Prostate gland (tissue), 2 donors: ENCODE data around the gene GRAMD2A. TPM values are rescaled to one million over a fixed set of nuclear protein-coding genes. Genes with fewer than 3 reads are reported as not detected.

Source experiments
- DNase-seq: peaks from one replicate; pipeline ENCODE4 v3.0.0-alpha.2; 2019; ENCODE audit warnings: low spot score
- H3K27ac ChIP-seq, 2 donors: fragments of 200-600 bp; sonication (generic); 2 replicates each; pipeline ENCODE4 v1.5.1; 2017 to 2019
- H3K27me3 ChIP-seq: fragments of 200-600 bp; sonication (generic); replicated peaks from 2 replicates; pipeline ENCODE4 v1.5.1; 2019; ENCODE audit not compliant: insufficient read depth
- H3K36me3 ChIP-seq, 2 donors: fragments of 200-600 bp; sonication (generic); 1 replicate in 1 of 2; 2 replicates in 1 of 2; pipeline versions ENCODE4 v1.5.1 to v1.8.1; 2017 to 2019
- H3K4me1 ChIP-seq: fragments of 200-600 bp; sonication (generic); replicated peaks from 2 replicates; pipeline ENCODE4 v1.5.1; 2019
- H3K4me3 ChIP-seq, 2 donors: fragments of 200-600 bp; sonication (generic); 2 replicates each; pipeline ENCODE4 v1.5.1; 2017 to 2019
- H3K9me3 ChIP-seq: fragments of 200-600 bp; sonication (generic); 2 replicates; pipeline ENCODE4 v1.5.1; 2017
- POLR2A ChIP-seq: fragments of 450-650 bp; IDR thresholded peaks from one replicate; pipeline ENCODE4 v1.6.1; 2016; ENCODE audit warnings: antibody characterized with exemption, mild to moderate bottlenecking
- POLR2AphosphoS5 ChIP-seq: sonication (generic); formaldehyde crosslinking; IDR thresholded peaks from one replicate; pipeline ENCODE4 v1.6.1; 2017; ENCODE audit warnings: antibody characterized with exemption
- WGBS: methylation state at CpG from one replicate; pipeline ENCODE4 v1.1.5; 2018; 5-methylcytosine and 5-hydroxymethylcytosine counted together
- intact Hi-C: fragments of 100-400 bp; cut with DNase I; formaldehyde crosslinking; loops from one replicate; pipeline ENCODE4 v1.14.2; 2022
- total RNA-seq, 2 donors: library from RNA; depleted of rRNA; stranded (reverse); fragments of >200 nt; gene quantifications; one replicate each; pipeline ENCODE4 v1.1.0, GENCODE V29; 2016
- TF ChIP-seq, protein P1 (sequence below), 4 experiments: fragments of 200-600 bp in 2 of 4; fragments of 450-650 bp in 2 of 4; sonication (generic) in 2 of 4; IDR thresholded peaks; 1 replicate in 3 of 4; 2 replicates in 1 of 4; pipeline ENCODE4 v1.5.1; 2016 to 2019; ENCODE audit warnings: antibody characterized with exemption in 4 of 4, mild to moderate bottlenecking in 2 of 4, moderate library complexity in 2 of 4

The GRAMD2A gene
- total RNA-seq, 2 donors from 2014 or later: 4.3 to 6.4 TPM

DNA sequence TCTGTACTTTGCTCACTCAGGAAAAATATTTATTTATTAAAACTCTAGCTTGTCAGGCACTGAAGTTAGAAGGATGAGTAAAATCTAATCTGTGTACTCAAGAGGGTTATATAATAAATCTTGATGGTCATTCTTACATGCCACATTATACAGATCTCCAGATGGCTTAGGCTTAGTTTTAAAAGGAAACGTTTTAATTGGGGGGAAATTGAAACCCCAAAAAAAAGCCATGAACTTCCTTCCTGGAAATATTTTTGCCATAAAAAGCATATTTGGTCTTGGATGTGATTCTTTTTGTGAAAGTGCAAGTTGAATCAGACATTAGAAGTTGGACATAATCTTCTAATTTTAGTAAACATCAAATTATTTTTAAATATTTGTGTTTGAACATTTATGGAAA lies 73.4 kb downstream of the GRAMD2A start:
- no peak for TF ChIP-seq POLR2AphosphoS5
- TF ChIP-seq POLR2A: no peak
- TF ChIP-seq, protein P1, sequence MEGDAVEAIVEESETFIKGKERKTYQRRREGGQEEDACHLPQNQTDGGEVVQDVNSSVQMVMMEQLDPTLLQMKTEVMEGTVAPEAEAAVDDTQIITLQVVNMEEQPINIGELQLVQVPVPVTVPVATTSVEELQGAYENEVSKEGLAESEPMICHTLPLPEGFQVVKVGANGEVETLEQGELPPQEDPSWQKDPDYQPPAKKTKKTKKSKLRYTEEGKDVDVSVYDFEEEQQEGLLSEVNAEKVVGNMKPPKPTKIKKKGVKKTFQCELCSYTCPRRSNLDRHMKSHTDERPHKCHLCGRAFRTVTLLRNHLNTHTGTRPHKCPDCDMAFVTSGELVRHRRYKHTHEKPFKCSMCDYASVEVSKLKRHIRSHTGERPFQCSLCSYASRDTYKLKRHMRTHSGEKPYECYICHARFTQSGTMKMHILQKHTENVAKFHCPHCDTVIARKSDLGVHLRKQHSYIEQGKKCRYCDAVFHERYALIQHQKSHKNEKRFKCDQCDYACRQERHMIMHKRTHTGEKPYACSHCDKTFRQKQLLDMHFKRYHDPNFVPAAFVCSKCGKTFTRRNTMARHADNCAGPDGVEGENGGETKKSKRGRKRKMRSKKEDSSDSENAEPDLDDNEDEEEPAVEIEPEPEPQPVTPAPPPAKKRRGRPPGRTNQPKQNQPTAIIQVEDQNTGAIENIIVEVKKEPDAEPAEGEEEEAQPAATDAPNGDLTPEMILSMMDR (IDR thresholded peaks at IDR 0.05): no peak
- no peak for DNase-seq
- intact Hi-C loops: no loop called here
- Histone ChIP-seq H3K27me3 (no peaks in the 10 kb centered on the region), H3K27ac (no peak overlapping the region), H3K36me3 (no peaks in the 10 kb centered on the region), H3K4me1 (no peaks in the 10 kb centered on the region), H3K4me3 (no peak overlapping the region), H3K9me3 (no peaks in the 10 kb centered on the region)
- WGBS: 14% methylated on average over 1 of the region's 1 CpG

DNA sequence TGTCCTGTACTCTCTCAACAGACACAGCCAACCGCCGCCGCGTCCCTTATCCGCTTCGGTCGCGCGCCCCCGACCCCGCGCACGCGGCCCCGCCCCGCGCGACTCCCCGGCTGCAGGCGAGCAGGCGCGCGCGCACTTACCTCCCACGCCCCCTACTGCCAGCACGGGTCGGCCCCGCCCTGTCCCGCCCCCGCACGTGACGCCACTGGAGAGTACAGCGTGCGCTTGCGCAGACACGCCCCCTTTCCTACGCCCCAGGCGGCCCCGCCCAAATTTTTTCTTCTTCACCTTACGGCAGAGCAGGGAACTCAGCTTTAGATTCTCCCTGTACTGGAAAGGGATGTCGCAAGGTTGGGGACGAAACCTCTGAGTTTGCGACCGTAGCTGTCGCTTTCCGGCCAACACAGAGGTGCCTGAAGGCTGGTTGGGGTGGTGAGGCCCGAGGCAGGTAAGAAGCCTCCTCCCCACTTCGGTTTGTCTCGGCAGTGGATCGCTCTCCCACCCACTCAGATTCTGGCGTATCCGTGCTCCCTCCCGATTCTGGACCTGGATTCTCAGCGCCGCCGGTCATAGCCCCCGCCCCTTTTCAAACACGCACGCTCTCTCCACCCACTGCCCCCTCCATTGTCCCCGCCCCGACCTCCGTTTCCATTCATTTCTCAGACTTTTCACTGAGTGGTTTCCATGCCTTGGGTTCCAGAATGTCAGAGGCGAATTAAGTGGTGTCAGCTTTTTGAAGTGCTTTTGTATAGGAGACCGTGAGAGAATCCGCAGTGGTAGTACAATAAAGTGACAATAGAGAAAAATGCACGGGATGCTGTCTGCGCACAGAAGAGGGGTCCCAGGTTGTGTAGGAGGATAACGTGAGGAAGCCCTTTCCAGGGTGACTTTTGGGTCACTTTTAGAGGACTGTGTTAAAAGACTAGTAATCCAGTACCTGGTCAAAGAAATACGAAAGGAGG lies 79.3 kb downstream of the GRAMD2A start, which contains the start of the genes MYO9A and SENP8:
Gene MYO9A (minus strand): TSS at position 134 of the 962 bp plus-strand sequence. CDS start 71,587 bp downstream, outside the sequence.
Gene SENP8 (plus strand): TSS at position 387 of the 962 bp plus-strand sequence. CDS start 21,221 bp downstream, outside the sequence.
- Histone ChIP-seq H3K9me3 (no peaks in the 10 kb centered on the region), H3K27ac (peak within 1 kb of the TSS; percentile 94 to 96), H3K4me3 (peak within 1 kb of the TSS; percentile 70 to 93), H3K36me3 (no peaks in the 10 kb centered on the region), H3K27me3 (no peaks in the 10 kb centered on the region), H3K4me1 (peaks cover 7% of the 10 kb centered on the region)
- intact Hi-C loops: loop anchor here (10.0 kb wide), 1 partner anchor 107 kb away; no protein-coding TSS in a partner anchor
- TF ChIP-seq POLR2AphosphoS5 (peak; percentile 99), POLR2A (peak; percentile 86)
- TF ChIP-seq, protein P1 (IDR thresholded peaks at IDR 0.05): peak; percentile 35 to 66 (median 40)
- peak; percentile 98 for DNase-seq
- WGBS: under 1% methylated on average over 55 of the region's 69 CpGs

DNA sequence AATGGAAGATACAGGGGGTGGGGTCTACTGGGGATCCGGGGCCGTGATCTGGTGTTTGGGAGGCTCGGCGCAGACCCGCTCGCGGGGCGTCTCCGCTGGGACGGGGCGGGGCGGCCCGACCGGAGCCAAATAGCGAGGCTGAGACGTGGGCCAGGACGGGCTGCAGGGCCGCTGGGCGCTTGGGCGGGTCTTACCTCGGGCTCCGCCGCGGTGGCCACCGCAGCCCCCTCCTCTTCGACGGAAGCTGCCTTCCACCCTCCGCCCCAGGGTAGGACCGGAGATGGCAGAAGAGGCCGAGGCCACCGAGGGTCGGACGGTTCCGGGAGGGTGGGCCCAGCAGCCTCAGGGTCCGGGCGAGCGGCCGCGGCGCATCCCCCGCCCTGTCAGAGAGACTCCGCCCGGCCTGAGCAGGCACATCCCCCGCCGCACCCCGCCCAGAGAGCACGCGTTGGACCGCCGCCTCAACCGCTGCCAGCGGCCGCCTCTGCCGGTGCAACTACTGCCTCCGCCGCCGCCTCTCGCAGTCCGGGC lies 80.0 kb downstream of the GRAMD2A start:
- DNase-seq: peak; percentile 70
- peak overlapping the region; percentile 70 to 93 for H3K4me3 ChIP-seq
- H3K27ac ChIP-seq: peak overlapping the region; percentile 94 to 96
- peaks cover 7% of the 10 kb centered on the region for H3K4me1 ChIP-seq
- 0% methylated on average over 31 of the region's 59 CpGs for WGBS
- intact Hi-C loops: loop anchor here (10.0 kb wide), 1 partner anchor 107 kb away; no protein-coding TSS in a partner anchor
- no peaks in the 10 kb centered on the region for H3K36me3 ChIP-seq
- H3K9me3 ChIP-seq: no peaks in the 10 kb centered on the region
- no peaks in the 10 kb centered on the region for H3K27me3 ChIP-seq
- TF ChIP-seq POLR2AphosphoS5 (peak; percentile 37), POLR2A (no peak)
- TF ChIP-seq, protein P1 (IDR thresholded peaks at IDR 0.05): no peak

- Histone ChIP-seq H3K4me1 (peaks cover 7% of the 10 kb centered on the region), H3K9me3 (no peaks in the 10 kb centered on the region), H3K36me3 (no peaks in the 10 kb centered on the region), H3K27me3 (no peaks in the 10 kb centered on the region), H3K27ac (peak overlapping the region; percentile 94 to 96), H3K4me3 (peak overlapping the region; percentile 70 to 93)
- TF ChIP-seq, protein P1 (IDR thresholded peaks at IDR 0.05): no peak
- TF ChIP-seq POLR2A: no peak
- TF ChIP-seq POLR2AphosphoS5: no peak
- peak; percentile 26 for DNase-seq
- WGBS: under 1% methylated on average over 24 of the region's 24 CpGs
- intact Hi-C loops: loop anchor here (10.0 kb wide), 1 partner anchor 108 kb away; no protein-coding TSS in a partner anchor
Observed at GRCh38 chr15:72116731-72117485, 80.7 kb downstream of the GRAMD2A start.
